H9 (cell line): ENCODE results near the gene PRRC2B. TPM values are rescaled to one million over a fixed set of nuclear protein-coding genes. Genes with fewer than 3 reads are reported as not detected.

Experiments
- DNase-seq: peaks from one replicate; pipeline ENCODE4 v3.0.0-alpha.2; 2017
- H2AFZ ChIP-seq: one replicate; pipeline ENCODE4 v1.6.1; 2013; ENCODE audit warnings: mild to moderate bottlenecking, low read length, control low read depth, moderate library complexity
- H2AK5ac ChIP-seq: 2 replicates; pipeline ENCODE4 v1.6.1; 2013; ENCODE audit warnings: low read length, control low read depth, mixed read lengths; ENCODE audit not compliant: insufficient read length
- H2BK120ac ChIP-seq: one replicate; pipeline ENCODE4 v1.6.1; 2013; ENCODE audit warnings: low read depth, mild to moderate bottlenecking, low read length, control low read depth, inconsistent platforms; ENCODE audit not compliant: poor library complexity, severe bottlenecking
- H2BK12ac ChIP-seq: 2 replicates; pipeline ENCODE4 v1.6.1; 2013; ENCODE audit warnings: low read length, control low read depth, mixed read lengths, low read depth; ENCODE audit not compliant: insufficient read length
- H2BK15ac ChIP-seq: 2 replicates; pipeline ENCODE4 v1.6.1; 2013; ENCODE audit warnings: low read depth, low read length, control low read depth
- H2BK20ac ChIP-seq: one replicate; pipeline ENCODE4 v1.6.1; 2013; ENCODE audit warnings: low read depth, mild to moderate bottlenecking, low read length, control low read depth, inconsistent platforms; ENCODE audit not compliant: poor library complexity, severe bottlenecking
- H2BK5ac ChIP-seq: 2 replicates; pipeline ENCODE4 v1.6.1; 2013; ENCODE audit warnings: low read length, control low read depth, mixed read lengths; ENCODE audit not compliant: insufficient read length
- H3K14ac ChIP-seq: 2 replicates; pipeline ENCODE4 v1.6.1; 2013; ENCODE audit warnings: low read length, control low read depth; ENCODE audit not compliant: insufficient read depth
- H3K18ac ChIP-seq: 2 replicates; pipeline ENCODE4 v1.6.1; 2013; ENCODE audit warnings: low read depth, mild to moderate bottlenecking, mixed read lengths, low read length, control low read depth; ENCODE audit not compliant: insufficient read length
- H3K23ac ChIP-seq: 2 replicates; pipeline ENCODE4 v1.6.1; 2013; ENCODE audit warnings: low read length, control low read depth, mixed read lengths, low read depth; ENCODE audit not compliant: insufficient read length
- H3K23me2 ChIP-seq: 2 replicates; pipeline ENCODE4 v1.6.1; 2013; ENCODE audit warnings: low read depth, mild to moderate bottlenecking, mixed read lengths, low read length, control low read depth; ENCODE audit not compliant: insufficient read length, poor library complexity, severe bottlenecking
- H3K27ac ChIP-seq: 2 replicates; pipeline ENCODE4 v1.5.1; 2013; ENCODE audit warnings: low read length, control low read depth, mixed read lengths, low read depth; ENCODE audit not compliant: insufficient read length
- H3K27me3 ChIP-seq: 2 replicates; pipeline ENCODE4 v1.6.1; 2013; ENCODE audit warnings: low read length, control low read depth, inconsistent platforms; ENCODE audit not compliant: insufficient read depth
- H3K4ac ChIP-seq: 2 replicates; pipeline ENCODE4 v1.6.1; 2013; ENCODE audit warnings: low read depth, mild to moderate bottlenecking, control low read depth, inconsistent platforms, low read length, moderate library complexity
- H3K4me1 ChIP-seq: 2 replicates; pipeline ENCODE4 v1.6.1; 2013; ENCODE audit warnings: low read length, control low read depth, inconsistent platforms; ENCODE audit not compliant: insufficient read depth
- H3K4me2 ChIP-seq: 2 replicates; pipeline ENCODE4 v1.6.1; 2013; ENCODE audit warnings: low read length, control low read depth, mixed read lengths; ENCODE audit not compliant: insufficient read length, insufficient read depth
- H3K56ac ChIP-seq: 2 replicates; pipeline ENCODE4 v1.6.1; 2013; ENCODE audit warnings: low read depth, mild to moderate bottlenecking, mixed read lengths, low read length, control low read depth; ENCODE audit not compliant: insufficient read length
- H3K79me1 ChIP-seq: 2 replicates; pipeline ENCODE4 v1.6.1; 2013; ENCODE audit warnings: low read depth, mild to moderate bottlenecking, moderate library complexity, low read length, control low read depth, inconsistent platforms; ENCODE audit not compliant: insufficient read depth, poor library complexity, severe bottlenecking
- H3K79me2 ChIP-seq: 2 replicates; pipeline ENCODE4 v1.6.1; 2013; ENCODE audit warnings: low read length, control low read depth, inconsistent platforms; ENCODE audit not compliant: insufficient read depth
- H3K9ac ChIP-seq: 2 replicates; pipeline ENCODE4 v1.6.1; 2013; ENCODE audit warnings: low read length, control low read depth, mixed read lengths; ENCODE audit not compliant: insufficient read length; ENCODE audit errors: extremely low read depth
- H3K9me3 ChIP-seq: one replicate; pipeline ENCODE4 v1.6.1; 2013; ENCODE audit warnings: low read depth, low read length, inconsistent platforms; ENCODE audit not compliant: control insufficient read depth
- H3T11ph ChIP-seq: one replicate; pipeline ENCODE4 v1.6.1; 2013; ENCODE audit warnings: mild to moderate bottlenecking, low read length, control low read depth, inconsistent platforms
- H4K20me1 ChIP-seq: one replicate; pipeline ENCODE4 v1.6.1; 2013; ENCODE audit not compliant: control insufficient read depth, insufficient read length, insufficient read depth
- H4K5ac ChIP-seq: 2 replicates; pipeline ENCODE4 v1.6.1; 2013; ENCODE audit warnings: low read depth, mild to moderate bottlenecking, mixed read lengths, low read length, control low read depth; ENCODE audit not compliant: insufficient read length
- H4K8ac ChIP-seq: replicated peaks from 2 replicates; pipeline ENCODE4 v1.6.1; 2013; ENCODE audit warnings: low read length, control low read depth, mixed read lengths, low read depth; ENCODE audit not compliant: insufficient read length
- H4K91ac ChIP-seq: 2 replicates; pipeline ENCODE4 v1.6.1; 2013; ENCODE audit warnings: low read depth, mild to moderate bottlenecking, moderate library complexity, mixed read lengths, low read length, control low read depth; ENCODE audit not compliant: insufficient read length
- H3K27ac Mint-ChIP-seq, 3 experiments: 2 replicates in 2 of 3; 3 replicates in 1 of 3; pipeline ENCODE4 v1.8.0; 2020 to 2021; ENCODE audit warnings: mixed read lengths in 3 of 3, mild to moderate bottlenecking in 1 of 3, moderate library complexity in 1 of 3
- H3K27me3 Mint-ChIP-seq: 2 replicates; pipeline ENCODE4 v1.8.0; 2021; ENCODE audit warnings: low read depth, mild to moderate bottlenecking, moderate library complexity, mixed read lengths
- H3K36me3 Mint-ChIP-seq, 3 experiments: 2 replicates in 2 of 3; 3 replicates in 1 of 3; pipeline ENCODE4 v1.8.0; 2020 to 2021; ENCODE audit warnings: low read depth in 3 of 3, mixed read lengths in 3 of 3; ENCODE audit not compliant: insufficient read depth in 1 of 3
- H3K4me1 Mint-ChIP-seq, 2 experiments: 2 replicates each; pipeline ENCODE4 v1.8.0; 2020; ENCODE audit warnings: mixed read lengths in 2 of 2
- H3K4me3 Mint-ChIP-seq, 2 experiments: 2 replicates in 1 of 2; 3 replicates in 1 of 2; pipeline ENCODE4 v1.8.0; 2020 to 2021; ENCODE audit warnings: mild to moderate bottlenecking in 2 of 2, mixed read lengths in 2 of 2, moderate library complexity in 1 of 2
- H3K9me3 Mint-ChIP-seq, 2 experiments: 2 replicates in 1 of 2; 3 replicates in 1 of 2; pipeline ENCODE4 v1.8.0; 2020; ENCODE audit warnings: mild to moderate bottlenecking in 2 of 2, mixed read lengths in 2 of 2, moderate library complexity in 1 of 2
- CTCF ChIP-seq: fragments of 200-600 bp; sonication (generic); conservative IDR thresholded peaks from 3 replicates; pipeline ENCODE4 v1.8.0; 2021; ENCODE audit warnings: antibody characterized with exemption, mild to moderate bottlenecking
- WGBS: extraction: QIAGEN DNeasy Blood & Tissue Kit; methylation state at CpG from one replicate; pipeline ENCODE4 v1.1.7; 2013; ENCODE audit warnings: missing lambda C conversion rate, low lambda C conversion rate, mixed read lengths; ENCODE audit not compliant: insufficient read length; ENCODE audit errors: extremely low coverage; 5-methylcytosine and 5-hydroxymethylcytosine counted together
- total RNA-seq: library from RNA; stranded (reverse); gene quantifications from 2 replicates; pipeline ENCODE4 v1.2.1, GENCODE V29; 2021

The PRRC2B gene
- total RNA-seq, 1 experiment from 2014 or later, result 251 TPM

GRCh38 chr9:131530546-131530919 is 136.6 kb downstream of the PRRC2B start:
- no peaks in the 10 kb centered on the region for H4K20me1 ChIP-seq
- no peaks in the 10 kb centered on the region for H3K27me3 ChIP-seq
- Mint-ChIP-seq H3K27me3 (no peaks in the 10 kb centered on the region; the same call in 1 of the 2 replicates), H3K4me1 (peaks cover 0 to 12% of the 10 kb centered on the region in 2 experiments; a peak in 2 of 4 replicates), H3K27ac (peak overlapping the region in 1 of 3 experiments; percentile 81; a peak in 2 of 7 replicates), H3K9me3 (no peaks in the 10 kb centered on the region; a peak in 1 of 5 replicates), H3K4me3 (peak overlapping the region; percentile 87 to 89), H3K36me3 (peaks cover 20 to 43% (median 39%) of the 10 kb centered on the region in 3 experiments)
- H2AFZ ChIP-seq, result no peak overlapping the region
- peaks cover 6% of the 10 kb centered on the region for H3K23me2 ChIP-seq
- no peak overlapping the region for H3T11ph ChIP-seq
- no peak for DNase-seq
- no peak overlapping the region for H2BK5ac ChIP-seq
- H3K4me2 ChIP-seq, result peak overlapping the region; percentile 82
- no peaks in the 10 kb centered on the region; the same call in 1 of the 2 replicates for H3K4me1 ChIP-seq
- TF ChIP-seq CTCF, result no peak; the same call in 2 of the 3 replicates
- no peak overlapping the region for H4K8ac ChIP-seq
- H3K4ac ChIP-seq, result no peak overlapping the region
- H3K9ac ChIP-seq, result peak overlapping the region; percentile 80
- no peak overlapping the region for H2BK20ac ChIP-seq
- H3K9me3 ChIP-seq, result no peaks in the 10 kb centered on the region
- H2AK5ac ChIP-seq, result no peak overlapping the region
- H3K79me1 ChIP-seq, result no peaks in the 10 kb centered on the region
- peak overlapping the region; percentile 45; the same call in 1 of the 2 replicates for H3K14ac ChIP-seq
- H3K18ac ChIP-seq, result no peak overlapping the region
- no peak overlapping the region for H3K23ac ChIP-seq
- H3K79me2 ChIP-seq, result no peaks in the 10 kb centered on the region; the same call in 1 of the 2 replicates
- H3K27ac ChIP-seq, result no peak overlapping the region
- H2BK120ac ChIP-seq, result no peak overlapping the region
- no peak overlapping the region for H4K91ac ChIP-seq
- no CpG with 5 or more reads among the region's 29 CpGs for WGBS
- no peak overlapping the region for H2BK12ac ChIP-seq
- H2BK15ac ChIP-seq, result no peak overlapping the region
- H4K5ac ChIP-seq, result no peak overlapping the region
- no peak overlapping the region for H3K56ac ChIP-seq
